ENCODE results near the gene FOXN1. TPM values are rescaled to one million over a fixed set of nuclear protein-coding genes. Genes with fewer than 3 reads are reported as not detected.

The FOXN1 gene
- polyA plus RNA-seq, 2 donors = 8.8 to 10.6 TPM

DNA sequence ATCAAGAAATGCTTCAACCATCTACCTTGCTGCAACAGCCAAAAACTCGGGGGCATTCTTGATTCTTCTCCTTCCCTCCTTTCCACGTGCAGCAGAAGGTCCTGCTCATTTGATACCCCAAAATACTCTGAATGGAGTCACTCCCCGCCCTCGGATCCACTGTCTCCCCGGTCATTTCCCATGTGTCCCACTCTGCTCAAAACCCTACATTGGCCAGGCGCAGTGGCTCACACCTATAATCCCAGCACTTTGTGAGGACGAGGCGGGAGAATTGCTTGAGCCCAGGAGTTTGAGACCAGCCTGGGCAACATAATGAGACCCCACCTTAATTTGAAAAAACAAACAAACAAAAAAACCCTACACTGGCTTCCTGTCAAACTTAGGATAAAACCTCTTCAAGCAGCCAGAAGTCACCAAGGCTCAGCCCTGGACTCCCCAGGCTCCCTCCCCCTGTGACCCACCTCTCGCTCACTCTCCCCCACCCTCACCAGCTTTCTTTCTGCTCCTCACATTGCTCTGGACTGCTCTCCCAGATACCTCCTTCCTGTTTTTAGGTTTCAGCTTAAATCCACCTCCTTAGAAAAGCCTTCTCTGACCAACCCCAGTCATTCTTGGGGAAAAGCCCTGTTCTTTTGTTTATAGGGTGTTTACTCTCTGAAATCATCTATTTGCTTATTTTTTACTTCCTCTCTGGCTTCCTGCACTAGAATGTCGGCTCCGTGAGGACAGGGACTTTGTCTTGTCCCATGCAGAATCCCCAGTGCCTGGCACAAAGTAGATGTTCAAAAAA, 29.9 kb upstream of the FOXN1 start:
- H3K4me3 ChIP-seq (ENCODE audit: low read depth in 1 of 2, low read length in 2 of 2) = no peak overlapping the region
- H3K4me1 ChIP-seq (ENCODE audit: control insufficient read depth in 2 of 2, insufficient read depth in 2 of 2, low read length in 1 of 2) = no peaks in the 10 kb centered on the region
- WGBS, 2 donors = 79 to 80% methylated on average over 11 of the region's 11 CpGs
- H3K36me3 ChIP-seq (ENCODE audit: control insufficient read depth in 2 of 2, insufficient read depth in 2 of 2, low read length in 1 of 2) = no peaks in the 10 kb centered on the region
- H3K27me3 ChIP-seq (ENCODE audit: control insufficient read depth in 1 of 2, insufficient read depth in 2 of 2, low read length in 2 of 2) = no peaks in the 10 kb centered on the region
- no peaks in the 10 kb centered on the region for H3K9me3 ChIP-seq (ENCODE audit: control insufficient read depth in 2 of 2, insufficient read depth in 1 of 2, low read depth in 1 of 2, low read length in 1 of 2)
- no peak overlapping the region for H3K27ac ChIP-seq (ENCODE audit: low read depth in 2 of 2, low read length in 1 of 2)

GRCh38 chr17:28477928-28478327, 28.2 kb upstream of the FOXN1 start:
- Histone ChIP-seq H3K4me1 (ENCODE audit: control insufficient read depth in 2 of 2, insufficient read depth in 2 of 2, low read length in 1 of 2) (no peaks in the 10 kb centered on the region), H3K27me3 (ENCODE audit: control insufficient read depth in 1 of 2, insufficient read depth in 2 of 2, low read length in 2 of 2) (no peaks in the 10 kb centered on the region), H3K27ac (ENCODE audit: low read depth in 2 of 2, low read length in 1 of 2) (no peak overlapping the region), H3K4me3 (ENCODE audit: low read depth in 1 of 2, low read length in 2 of 2) (no peak overlapping the region), H3K9me3 (ENCODE audit: control insufficient read depth in 2 of 2, insufficient read depth in 1 of 2, low read depth in 1 of 2, low read length in 1 of 2) (no peaks in the 10 kb centered on the region), H3K36me3 (ENCODE audit: control insufficient read depth in 2 of 2, insufficient read depth in 2 of 2, low read length in 1 of 2) (no peaks in the 10 kb centered on the region)
- WGBS, 2 donors = 91 to 96% methylated on average over 7 of the region's 7 CpGs

DNA sequence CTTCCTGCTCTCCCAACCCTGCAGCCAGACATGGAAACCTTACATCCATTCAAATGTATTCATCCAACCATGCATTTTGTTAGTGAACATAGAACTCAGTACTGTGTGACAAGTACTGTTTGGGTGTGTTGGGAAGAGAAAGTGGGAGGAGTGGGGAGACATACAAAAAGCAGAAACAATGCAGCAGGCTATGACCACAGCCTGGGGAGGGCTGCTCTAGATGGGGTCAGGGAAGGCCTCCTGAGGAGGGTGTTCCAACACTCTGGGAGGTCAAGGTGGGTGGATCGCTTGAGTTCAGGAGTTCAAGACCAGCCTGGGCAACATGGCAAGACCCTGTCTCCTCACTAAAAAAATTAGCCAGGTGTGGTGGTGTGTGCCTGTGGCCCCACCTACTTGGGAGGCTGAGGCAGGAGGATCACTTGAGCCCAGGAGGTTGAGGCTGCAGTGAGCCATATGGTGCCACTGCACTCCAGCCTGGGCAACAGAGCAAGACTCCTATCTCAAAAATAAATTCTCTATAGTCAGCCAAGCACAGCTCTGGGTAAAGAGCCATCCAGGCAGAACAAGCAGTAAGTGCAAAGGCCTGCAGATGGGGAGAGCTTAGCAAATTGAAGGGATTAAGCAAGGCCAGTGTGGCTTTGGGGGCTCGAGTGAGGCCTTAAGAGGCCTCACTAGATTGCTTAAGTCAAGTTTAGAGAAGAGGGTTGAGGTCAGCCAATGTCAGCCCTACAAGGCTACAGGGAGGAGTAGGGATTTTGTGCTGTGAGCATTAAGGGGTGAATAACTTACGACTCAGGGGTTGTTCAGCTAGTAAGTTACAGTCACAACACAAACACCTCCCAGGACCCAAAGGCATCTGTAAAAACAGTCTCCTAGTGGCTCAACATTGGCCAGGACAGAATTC, 27.2 kb upstream of the FOXN1 start:
- Histone ChIP-seq H3K4me3 (ENCODE audit: low read depth in 1 of 2, low read length in 2 of 2) (no peak overlapping the region), H3K27ac (ENCODE audit: low read depth in 2 of 2, low read length in 1 of 2) (no peak overlapping the region), H3K4me1 (ENCODE audit: control insufficient read depth in 2 of 2, insufficient read depth in 2 of 2, low read length in 1 of 2) (no peaks in the 10 kb centered on the region), H3K9me3 (ENCODE audit: control insufficient read depth in 2 of 2, insufficient read depth in 1 of 2, low read depth in 1 of 2, low read length in 1 of 2) (no peaks in the 10 kb centered on the region), H3K36me3 (ENCODE audit: control insufficient read depth in 2 of 2, insufficient read depth in 2 of 2, low read length in 1 of 2) (no peaks in the 10 kb centered on the region), H3K27me3 (ENCODE audit: control insufficient read depth in 1 of 2, insufficient read depth in 2 of 2, low read length in 2 of 2) (no peaks in the 10 kb centered on the region)
- 78 to 82% methylated on average over 3 of the region's 3 CpGs for whole genome bisulfite sequencing, 2 donors

- H3K27me3 ChIP-seq (ENCODE audit: control insufficient read depth in 1 of 2, insufficient read depth in 2 of 2, low read length in 2 of 2) = no peaks in the 10 kb centered on the region
- no peaks in the 10 kb centered on the region for H3K9me3 ChIP-seq (ENCODE audit: control insufficient read depth in 2 of 2, insufficient read depth in 1 of 2, low read depth in 1 of 2, low read length in 1 of 2)
- H3K36me3 ChIP-seq (ENCODE audit: control insufficient read depth in 2 of 2, insufficient read depth in 2 of 2, low read length in 1 of 2) = no peaks in the 10 kb centered on the region
- H3K4me3 ChIP-seq (ENCODE audit: low read depth in 1 of 2, low read length in 2 of 2) = no peak overlapping the region
- no peak overlapping the region for H3K27ac ChIP-seq (ENCODE audit: low read depth in 2 of 2, low read length in 1 of 2)
- 56 to 62% methylated on average over 5 of the region's 5 CpGs for WGBS, 2 donors
- H3K4me1 ChIP-seq (ENCODE audit: control insufficient read depth in 2 of 2, insufficient read depth in 2 of 2, low read length in 1 of 2) = no peaks in the 10 kb centered on the region
Observed at GRCh38 chr17:28480278-28480677, 25.9 kb upstream of the FOXN1 start.

GRCh38 chr17:28480799-28481571, 25.2 kb upstream of the FOXN1 start:
- H3K27ac ChIP-seq (ENCODE audit: low read depth in 2 of 2, low read length in 1 of 2) = no peak overlapping the region
- H3K9me3 ChIP-seq (ENCODE audit: control insufficient read depth in 2 of 2, insufficient read depth in 1 of 2, low read depth in 1 of 2, low read length in 1 of 2) = no peaks in the 10 kb centered on the region
- H3K27me3 ChIP-seq (ENCODE audit: control insufficient read depth in 1 of 2, insufficient read depth in 2 of 2, low read length in 2 of 2) = no peaks in the 10 kb centered on the region
- H3K4me3 ChIP-seq (ENCODE audit: low read depth in 1 of 2, low read length in 2 of 2) = no peak overlapping the region
- WGBS, 2 donors = 69 to 71% methylated on average over 10 of the region's 10 CpGs
- H3K36me3 ChIP-seq (ENCODE audit: control insufficient read depth in 2 of 2, insufficient read depth in 2 of 2, low read length in 1 of 2) = no peaks in the 10 kb centered on the region
- no peaks in the 10 kb centered on the region for H3K4me1 ChIP-seq (ENCODE audit: control insufficient read depth in 2 of 2, insufficient read depth in 2 of 2, low read length in 1 of 2)

DNA sequence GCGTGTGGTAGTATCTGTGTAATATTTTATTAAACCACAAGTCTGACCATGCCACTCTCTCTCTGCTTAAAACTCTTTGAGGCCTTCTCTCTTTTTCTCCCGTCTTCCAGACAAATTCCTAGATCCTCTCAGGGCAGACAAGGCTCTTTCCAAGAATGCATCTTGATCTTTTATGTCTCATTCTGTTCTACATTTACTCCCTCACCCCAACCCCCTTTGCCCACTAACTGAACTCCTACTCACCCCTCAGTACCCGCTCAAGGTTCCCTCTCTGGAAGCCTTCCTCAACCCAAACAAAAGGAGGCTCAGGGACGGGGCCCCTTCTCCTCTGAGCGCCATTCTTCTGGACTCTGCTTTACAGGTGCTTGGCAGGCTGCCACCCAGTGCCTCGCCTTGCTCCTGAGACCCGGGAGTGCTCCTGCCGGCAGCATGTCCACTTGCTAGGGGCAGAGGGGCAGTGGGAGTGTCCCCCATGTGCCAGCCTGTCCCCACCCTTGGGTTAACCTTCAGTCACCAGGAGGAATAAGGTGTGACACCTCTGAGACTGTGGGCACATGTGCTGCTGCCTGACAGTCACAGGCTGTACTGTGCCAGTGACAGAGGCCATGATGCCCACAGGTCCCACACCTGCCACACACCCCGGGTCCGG, 23.5 kb upstream of the FOXN1 start:
- WGBS, 2 donors = 62 to 63% methylated on average over 10 of the region's 10 CpGs
- H3K27ac ChIP-seq (ENCODE audit: low read depth in 2 of 2, low read length in 1 of 2) = no peak overlapping the region
- no peak overlapping the region for H3K4me3 ChIP-seq (ENCODE audit: low read depth in 1 of 2, low read length in 2 of 2)
- no peaks in the 10 kb centered on the region for H3K36me3 ChIP-seq (ENCODE audit: control insufficient read depth in 2 of 2, insufficient read depth in 2 of 2, low read length in 1 of 2)
- H3K27me3 ChIP-seq (ENCODE audit: control insufficient read depth in 1 of 2, insufficient read depth in 2 of 2, low read length in 2 of 2) = no peaks in the 10 kb centered on the region
- no peaks in the 10 kb centered on the region for H3K9me3 ChIP-seq (ENCODE audit: control insufficient read depth in 2 of 2, insufficient read depth in 1 of 2, low read depth in 1 of 2, low read length in 1 of 2)
- no peaks in the 10 kb centered on the region for H3K4me1 ChIP-seq (ENCODE audit: control insufficient read depth in 2 of 2, insufficient read depth in 2 of 2, low read length in 1 of 2)

DNA sequence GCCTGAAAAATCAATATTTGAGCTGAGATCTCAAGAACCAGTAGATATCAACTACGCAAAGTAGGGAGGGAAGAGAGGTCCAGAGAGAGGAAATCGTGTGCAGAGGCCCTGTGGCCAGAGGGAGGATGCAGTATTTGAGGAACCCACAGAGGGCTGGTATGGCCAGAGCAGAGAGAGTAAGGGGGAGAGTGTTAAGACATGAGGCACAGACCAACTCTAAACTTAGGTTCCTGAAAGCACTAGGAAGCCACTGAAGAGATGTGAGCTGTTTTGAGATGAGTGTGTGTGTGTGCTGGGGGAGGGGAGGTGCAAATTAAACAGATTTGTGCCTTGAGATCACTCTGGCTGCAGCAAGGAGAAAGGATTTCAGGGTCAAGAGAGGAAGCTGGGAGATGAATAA, 21.9 kb upstream of the FOXN1 start:
- no peaks in the 10 kb centered on the region for H3K27me3 ChIP-seq (ENCODE audit: control insufficient read depth in 1 of 2, insufficient read depth in 2 of 2, low read length in 2 of 2)
- no peaks in the 10 kb centered on the region for H3K9me3 ChIP-seq (ENCODE audit: control insufficient read depth in 2 of 2, insufficient read depth in 1 of 2, low read depth in 1 of 2, low read length in 1 of 2)
- H3K27ac ChIP-seq (ENCODE audit: low read depth in 2 of 2, low read length in 1 of 2) = no peak overlapping the region
- no peaks in the 10 kb centered on the region for H3K4me1 ChIP-seq (ENCODE audit: control insufficient read depth in 2 of 2, insufficient read depth in 2 of 2, low read length in 1 of 2)
- no peak overlapping the region for H3K4me3 ChIP-seq (ENCODE audit: low read depth in 1 of 2, low read length in 2 of 2)
- WGBS, 2 donors = 49 to 50% methylated on average over 2 of the region's 2 CpGs
- H3K36me3 ChIP-seq (ENCODE audit: control insufficient read depth in 2 of 2, insufficient read depth in 2 of 2, low read length in 1 of 2) = no peaks in the 10 kb centered on the region

- no peaks in the 10 kb centered on the region for H3K27me3 ChIP-seq (ENCODE audit: control insufficient read depth in 1 of 2, insufficient read depth in 2 of 2, low read length in 2 of 2)
- no peak overlapping the region for H3K4me3 ChIP-seq (ENCODE audit: low read depth in 1 of 2, low read length in 2 of 2)
- no peak overlapping the region for H3K27ac ChIP-seq (ENCODE audit: low read depth in 2 of 2, low read length in 1 of 2)
- H3K9me3 ChIP-seq (ENCODE audit: control insufficient read depth in 2 of 2, insufficient read depth in 1 of 2, low read depth in 1 of 2, low read length in 1 of 2) = no peaks in the 10 kb centered on the region
- no peaks in the 10 kb centered on the region for H3K4me1 ChIP-seq (ENCODE audit: control insufficient read depth in 2 of 2, insufficient read depth in 2 of 2, low read length in 1 of 2)
- WGBS, 2 donors = 92 to 94% methylated on average over 3 of the region's 3 CpGs
- H3K36me3 ChIP-seq (ENCODE audit: control insufficient read depth in 2 of 2, insufficient read depth in 2 of 2, low read length in 1 of 2) = no peaks in the 10 kb centered on the region
Observed at GRCh38 chr17:28485049-28485448, 21.1 kb upstream of the FOXN1 start.

Measured in esophagus (tissue), 2 donors.